K562 (cell line): ENCODE results near the gene P2RY6.

Source experiments
- ETV6 ChIP-seq, 3 experiments: fragments of 150-350 bp in 1 of 3; sonication (generic) in 1 of 3; formaldehyde crosslinking in 1 of 3; IDR thresholded peaks; 2 replicates each; pipeline versions ENCODE4 v1.6.1 to v1.8.0; 2014 to 2022; ENCODE audit warnings: borderline replicate concordance in 2 of 3, low read depth in 2 of 3, antibody characterized with exemption in 1 of 3, low read length in 1 of 3, mild to moderate bottlenecking in 1 of 3, missing genetic modification reagents in 1 of 3
- JUNB ChIP-seq: fragments of 450-650 bp; formaldehyde crosslinking; conservative IDR thresholded peaks from 2 replicates; pipeline ENCODE4 v1.4.0; 2020; ENCODE audit warnings: mild to moderate bottlenecking
- TAF9B ChIP-seq: fragments of 450-650 bp; IDR thresholded peaks from 2 replicates; pipeline ENCODE4 v1.6.1; 2018; ENCODE audit warnings: mild to moderate bottlenecking; ENCODE audit not compliant: partially characterized antibody
- TF ChIP-seq, protein P1 (sequence below): sonication (generic); formaldehyde crosslinking; IDR thresholded peaks from 2 replicates; pipeline ENCODE4 v1.5.0; 2020; ENCODE audit warnings: missing genetic modification reagents

DNA sequence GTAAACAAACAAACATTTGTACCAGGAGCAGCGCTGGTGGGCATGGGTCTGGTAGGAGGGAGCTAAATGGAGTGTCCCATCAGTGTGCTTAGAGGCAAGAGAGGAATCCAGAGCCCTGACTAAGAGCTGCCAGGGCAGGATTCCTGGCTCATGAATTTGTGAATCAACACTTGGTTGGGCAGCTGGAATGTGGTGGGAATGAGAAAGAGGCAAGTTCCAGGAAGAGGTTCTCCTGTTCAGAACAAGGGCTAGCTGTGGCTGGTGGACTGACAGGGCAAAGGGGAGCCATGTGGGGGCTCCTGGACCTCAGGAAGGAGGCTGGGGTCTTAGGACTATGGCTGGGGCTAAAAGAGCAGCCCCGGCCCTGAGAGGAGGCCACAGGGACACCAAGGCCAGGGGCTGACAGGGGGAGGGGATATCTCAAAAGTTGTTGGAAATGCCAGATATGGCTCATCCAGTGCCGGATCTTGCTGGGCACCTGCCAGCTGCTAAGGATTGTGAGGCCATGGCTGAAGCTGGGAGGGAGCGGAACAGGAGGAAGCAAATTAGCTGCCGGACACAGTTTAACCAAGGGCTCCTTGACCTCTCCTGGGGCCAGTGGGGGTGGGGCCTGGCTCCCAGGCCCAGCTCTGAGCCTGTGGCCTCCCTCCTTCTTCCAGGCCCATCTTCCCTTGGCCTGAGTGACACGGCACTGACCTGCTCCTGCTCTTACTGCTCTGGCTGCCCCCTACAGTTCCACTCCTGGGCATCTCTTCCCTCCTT is 14.6 kb upstream of the P2RY6 start:
- TF ChIP-seq, protein P1, sequence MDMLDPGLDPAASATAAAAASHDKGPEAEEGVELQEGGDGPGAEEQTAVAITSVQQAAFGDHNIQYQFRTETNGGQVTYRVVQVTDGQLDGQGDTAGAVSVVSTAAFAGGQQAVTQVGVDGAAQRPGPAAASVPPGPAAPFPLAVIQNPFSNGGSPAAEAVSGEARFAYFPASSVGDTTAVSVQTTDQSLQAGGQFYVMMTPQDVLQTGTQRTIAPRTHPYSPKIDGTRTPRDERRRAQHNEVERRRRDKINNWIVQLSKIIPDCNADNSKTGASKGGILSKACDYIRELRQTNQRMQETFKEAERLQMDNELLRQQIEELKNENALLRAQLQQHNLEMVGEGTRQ (CRISPR knock-in tag): no peak
- TF ChIP-seq ETV6 (IDR thresholded peaks at IDR 0.05; ENCODE audit: borderline replicate concordance in 1 of 2, low read depth in 2 of 2, low read length in 1 of 2) (no peak), ETV6 (CRISPR knock-in tag; IDR thresholded peaks at IDR 0.05; ENCODE audit: borderline replicate concordance) (no peak), TAF9B (no peak), JUNB (CRISPR knock-in tag) (no peak)
